Astrocyte of the spinal cord (primary cell): ENCODE measurements around the gene HMX1.

Experiments
- DNase-seq: peaks from one replicate; pipeline ENCODE4 v3.0.0; 2011; ENCODE audit warnings: low read depth, low spot score
- H3K4me3 ChIP-seq: 2 replicates; pipeline ENCODE4 v1.5.1; 2011; ENCODE audit warnings: low read depth, mild to moderate bottlenecking, low read length, moderate library complexity
- in situ Hi-C: cut with HindIII; loops from 2 replicates; pipeline ENCODE4 v1.10.0; 2017; ENCODE audit warnings: low sequenced_read_pairs
- TF ChIP-seq, protein P1 (sequence below): IDR thresholded peaks from 2 replicates; pipeline ENCODE4 v1.5.1; 2012; ENCODE audit warnings: low read depth, mild to moderate bottlenecking, low read length, inconsistent platforms

Gene HMX1

DNA sequence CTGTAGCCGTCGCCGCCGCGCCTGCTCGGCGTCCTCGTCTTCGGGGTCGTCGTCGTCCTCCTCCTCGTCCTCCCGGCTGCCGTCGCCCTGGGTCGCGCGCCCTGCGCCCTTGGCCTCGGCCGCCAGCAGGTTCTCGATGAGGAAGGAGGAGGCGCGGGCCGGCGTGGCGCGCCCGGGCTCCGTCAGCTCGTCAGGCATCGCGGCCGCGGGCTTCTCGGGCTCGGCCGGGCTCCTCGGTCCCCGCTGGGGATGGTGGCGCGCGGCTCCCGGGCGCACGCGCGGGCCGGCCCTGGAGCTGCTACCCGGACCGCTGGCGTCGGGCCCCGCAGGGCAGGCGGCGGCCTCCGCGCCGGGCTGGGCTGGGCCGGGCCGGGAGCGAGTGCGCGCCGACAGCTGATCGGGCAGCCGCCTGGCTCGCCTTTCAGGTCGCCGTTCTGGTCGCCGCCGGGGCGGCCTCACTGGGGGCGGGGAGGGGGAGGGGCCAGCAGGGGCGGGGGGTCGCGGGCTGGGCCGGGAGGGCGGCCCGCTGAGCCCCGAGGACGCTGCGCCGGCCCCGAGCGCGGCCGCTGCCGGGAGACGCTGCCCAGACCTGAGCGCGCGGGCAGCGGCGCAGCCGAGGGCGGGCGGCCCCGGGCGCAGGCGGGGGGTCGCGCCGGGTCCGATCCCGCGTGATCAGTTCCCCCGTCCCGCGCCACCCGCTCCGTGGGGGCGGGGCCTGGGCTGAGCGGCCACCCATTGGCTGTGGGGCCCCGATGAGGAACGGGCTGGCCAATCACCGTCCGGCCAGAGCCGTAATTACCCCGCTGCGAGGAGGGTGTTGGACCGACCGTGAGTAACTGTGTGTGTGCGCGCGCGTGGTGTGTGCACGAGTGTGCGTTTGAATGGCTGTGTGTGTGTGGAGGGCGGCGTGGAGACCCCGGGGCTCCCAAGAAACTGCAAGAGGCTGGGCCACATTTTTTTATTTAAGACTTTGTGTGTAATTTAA, at the start of gene HMX1:
Gene HMX1 (minus strand): TSS at position 423 of the 985 bp plus-strand sequence. CDS start 225 bp downstream, at position 198.
- in situ Hi-C loops = no loop called here
- TF ChIP-seq, protein P1, sequence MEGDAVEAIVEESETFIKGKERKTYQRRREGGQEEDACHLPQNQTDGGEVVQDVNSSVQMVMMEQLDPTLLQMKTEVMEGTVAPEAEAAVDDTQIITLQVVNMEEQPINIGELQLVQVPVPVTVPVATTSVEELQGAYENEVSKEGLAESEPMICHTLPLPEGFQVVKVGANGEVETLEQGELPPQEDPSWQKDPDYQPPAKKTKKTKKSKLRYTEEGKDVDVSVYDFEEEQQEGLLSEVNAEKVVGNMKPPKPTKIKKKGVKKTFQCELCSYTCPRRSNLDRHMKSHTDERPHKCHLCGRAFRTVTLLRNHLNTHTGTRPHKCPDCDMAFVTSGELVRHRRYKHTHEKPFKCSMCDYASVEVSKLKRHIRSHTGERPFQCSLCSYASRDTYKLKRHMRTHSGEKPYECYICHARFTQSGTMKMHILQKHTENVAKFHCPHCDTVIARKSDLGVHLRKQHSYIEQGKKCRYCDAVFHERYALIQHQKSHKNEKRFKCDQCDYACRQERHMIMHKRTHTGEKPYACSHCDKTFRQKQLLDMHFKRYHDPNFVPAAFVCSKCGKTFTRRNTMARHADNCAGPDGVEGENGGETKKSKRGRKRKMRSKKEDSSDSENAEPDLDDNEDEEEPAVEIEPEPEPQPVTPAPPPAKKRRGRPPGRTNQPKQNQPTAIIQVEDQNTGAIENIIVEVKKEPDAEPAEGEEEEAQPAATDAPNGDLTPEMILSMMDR = no peak
- H3K4me3 ChIP-seq = no peak within 1 kb of the TSS
- DNase-seq = no peak

DNA sequence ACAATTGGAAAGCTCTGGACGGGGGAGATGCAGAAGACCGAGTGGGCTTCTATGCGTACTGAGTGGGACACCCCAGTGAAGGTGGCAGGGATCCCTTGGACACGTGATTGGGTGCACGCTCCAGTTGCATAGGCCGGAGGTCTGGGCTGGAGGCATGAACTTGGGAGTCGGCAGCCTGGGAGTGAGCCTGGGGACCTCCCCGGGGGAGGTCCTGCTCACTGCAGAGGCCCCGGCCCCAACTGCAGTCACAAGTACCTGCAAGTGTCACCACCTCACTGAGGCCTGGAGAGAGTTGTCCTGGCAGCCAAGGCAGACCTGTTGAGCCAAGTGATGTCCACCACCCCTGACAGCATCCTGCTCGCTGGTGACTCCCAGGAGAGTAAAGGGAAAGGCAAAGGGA, 49.3 kb upstream of the HMX1 start:
- no peak for DNase-seq
- H3K4me3 ChIP-seq = no peak overlapping the region
- in situ Hi-C loops = no loop called here
- TF ChIP-seq, protein P1 = no peak

DNA sequence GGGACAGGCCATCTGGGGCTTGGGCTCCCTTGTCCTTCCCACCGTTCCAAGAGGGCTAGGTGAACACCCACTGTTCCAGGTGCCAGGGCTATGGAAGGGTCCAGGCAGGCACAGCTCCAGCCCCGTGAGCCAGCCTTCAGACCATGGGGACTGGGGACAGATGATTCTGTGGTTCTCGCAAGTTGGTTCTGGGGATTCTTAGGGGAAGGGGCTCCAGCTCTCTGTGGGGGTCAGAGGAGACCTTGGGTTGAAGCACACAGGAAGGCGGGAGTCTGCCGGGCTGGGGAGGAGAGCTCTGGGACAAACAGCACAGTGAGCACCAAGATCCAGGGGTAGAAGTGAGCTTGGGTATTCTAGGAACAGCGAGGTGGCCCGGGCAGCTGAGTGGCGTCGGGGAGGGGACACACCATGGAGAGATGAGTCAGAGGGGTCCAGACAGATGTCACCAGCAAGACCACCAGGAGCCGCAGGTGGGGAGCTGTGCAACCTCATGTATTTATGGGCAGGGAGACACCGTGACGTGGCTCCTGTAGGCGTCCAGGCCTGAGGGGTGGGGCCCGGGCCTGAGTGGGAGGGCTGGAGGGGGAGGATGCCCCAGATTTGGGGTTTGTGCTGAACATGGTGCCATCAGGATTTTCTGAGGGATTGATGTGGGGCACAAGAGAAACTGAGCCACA, 48.8 kb upstream of the HMX1 start:
- in situ Hi-C loops = no loop called here
- H3K4me3 ChIP-seq = no peak overlapping the region
- TF ChIP-seq, protein P1 = no peak
- no peak for DNase-seq

DNA sequence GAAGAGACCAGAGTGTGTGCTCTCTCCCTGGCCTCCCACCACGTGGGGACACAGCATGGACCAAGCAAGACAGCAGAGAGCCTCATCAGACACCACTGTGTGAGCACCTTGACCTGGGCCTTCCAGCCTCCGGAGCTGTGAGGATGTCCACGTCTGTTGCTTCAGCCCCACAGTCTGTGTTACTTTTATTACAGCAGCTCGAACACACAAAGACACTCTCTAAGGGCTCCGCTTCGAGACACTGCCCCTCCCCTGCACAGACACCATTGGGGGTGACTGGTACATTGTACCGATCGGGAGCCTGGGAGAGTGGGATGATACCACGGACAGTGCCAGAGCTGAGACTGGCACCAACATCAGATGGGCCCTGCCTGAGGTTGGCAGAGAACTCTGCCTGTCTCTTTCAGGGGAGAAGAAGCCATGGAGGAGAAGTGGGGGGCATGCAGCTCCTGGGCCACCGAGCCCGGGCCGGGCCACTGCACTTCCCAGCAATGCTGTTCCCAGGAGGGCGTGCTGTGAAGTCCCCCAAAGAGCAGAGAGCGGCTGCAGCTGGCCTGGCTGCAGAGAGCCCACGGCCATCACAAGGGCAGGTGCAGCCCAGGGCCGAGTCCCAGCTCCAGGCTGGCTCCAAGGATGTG, 48.1 kb upstream of the HMX1 start:
- TF ChIP-seq, protein P1 = no peak
- no peak overlapping the region for H3K4me3 ChIP-seq
- DNase-seq = no peak
- in situ Hi-C loops = no loop called here

DNA sequence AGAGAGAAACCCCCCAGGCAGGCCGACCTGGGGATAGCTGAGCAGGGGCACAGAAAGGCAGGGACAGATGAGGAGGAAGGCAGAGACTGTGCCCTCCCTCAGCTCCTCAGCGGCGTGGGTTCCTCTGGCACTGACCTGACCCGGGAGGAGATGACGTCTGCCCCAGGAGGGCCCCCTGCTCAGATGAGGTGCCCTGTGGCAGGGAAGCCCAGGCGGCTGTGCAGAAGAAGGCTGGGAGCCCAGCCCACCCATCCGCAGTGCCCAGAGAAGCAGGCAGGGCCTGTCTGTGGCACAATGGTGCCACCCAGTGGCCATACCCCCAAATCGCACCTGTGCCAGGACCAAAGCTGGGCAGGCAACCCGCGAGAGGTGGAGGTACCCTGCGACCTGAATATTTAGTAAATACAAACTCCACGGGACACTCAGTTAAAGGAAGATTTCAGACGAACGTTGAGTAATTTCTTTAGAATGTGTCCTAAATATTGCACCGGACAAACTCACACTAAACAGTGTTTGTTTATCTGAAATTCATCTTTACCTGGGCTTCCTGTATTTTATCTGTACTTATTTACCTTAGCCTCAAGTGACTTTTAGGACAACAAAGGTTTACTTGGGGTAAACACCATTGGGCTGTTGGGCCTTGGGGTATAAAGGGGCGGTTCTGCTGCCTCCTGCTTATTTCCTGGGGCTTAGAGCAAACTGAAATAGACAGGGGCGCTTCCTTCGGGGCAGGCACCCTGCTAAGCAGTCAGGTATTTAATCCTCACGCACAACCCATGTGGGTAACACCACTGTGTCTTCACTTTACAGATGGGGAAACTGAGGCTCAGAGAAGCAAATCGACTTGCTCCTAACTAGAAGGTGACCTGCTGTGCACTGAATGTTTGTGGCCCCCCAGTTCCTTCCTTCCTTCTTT, 46.5 kb upstream of the HMX1 start:
- H3K4me3 ChIP-seq = no peak overlapping the region
- TF ChIP-seq, protein P1 = peak; percentile 84
- peak; percentile 16 for DNase-seq
- in situ Hi-C loops = no loop called here
